Measurements from ENCODE around the gene RRP15.

Gene RRP15

GRCh38 chr1:218364028-218364710 lies 79.1 kb downstream of the RRP15 start:
- CTCF ChIA-PET: interaction anchor here (0.8 to 4.7 kb wide), 11 partner anchors 9 to 187 kb away, joined by 3 to 17 read pairs (median 3); no protein-coding TSS in a partner anchor
- no peak for TF ChIP-seq CTCF (IDR thresholded peaks at IDR 0.05; ENCODE audit: insufficient read depth, low read length, missing control alignments)
- POLR2A ChIA-PET: interaction anchor here (0.8 to 0.9 kb wide), 2 partner anchors 16 to 19 kb away, joined by 4 to 5 read pairs; partner anchors contain the start of gene TGFB2
- DNase-seq (ENCODE audit: low read depth, low spot score): no peak
- no peak overlapping the region for H3K4me3 ChIP-seq (ENCODE audit: low read depth, low read length)

- CTCF ChIA-PET: interaction anchor here (0.7 to 4.7 kb wide), 8 partner anchors 11 to 186 kb away, joined by 3 to 17 read pairs (median 4); partner anchors contain the start of gene TGFB2
- POLR2A ChIA-PET: interaction anchor here (0.8 to 0.9 kb wide), 2 partner anchors 17 to 20 kb away, joined by 4 to 5 read pairs; partner anchors contain the start of gene TGFB2
- DNase-seq (ENCODE audit: low read depth, low spot score): no peak
- no peak overlapping the region for H3K4me3 ChIP-seq (ENCODE audit: low read depth, low read length)
- no peak for TF ChIP-seq CTCF (IDR thresholded peaks at IDR 0.05; ENCODE audit: insufficient read depth, low read length, missing control alignments)
Observed at GRCh38 chr1:218365226-218365999, 80.3 kb downstream of the RRP15 start.

GRCh38 chr1:218366322-218367052 lies 81.4 kb downstream of the RRP15 start:
- no peak for DNase-seq (ENCODE audit: low read depth, low spot score)
- no peak overlapping the region for H3K4me3 ChIP-seq (ENCODE audit: low read depth, low read length)
- no peak for TF ChIP-seq CTCF (IDR thresholded peaks at IDR 0.05; ENCODE audit: insufficient read depth, low read length, missing control alignments)
- ChIA-PET POLR2A (no interaction called here), CTCF (interaction anchor here (1.1 to 2.3 kb wide), 3 partner anchors 10 to 156 kb away, joined by 3 to 6 read pairs (median 3); no protein-coding TSS in a partner anchor)

GRCh38 chr1:218367118-218367517 lies 82.0 kb downstream of the RRP15 start:
- TF ChIP-seq CTCF (IDR thresholded peaks at IDR 0.05; ENCODE audit: insufficient read depth, low read length, missing control alignments): no peak
- H3K4me3 ChIP-seq (ENCODE audit: low read depth, low read length): no peak overlapping the region
- ChIA-PET POLR2A (no interaction called here), CTCF (interaction anchor here (1.1 to 2.3 kb wide), 3 partner anchors 150 to 185 kb away, joined by 3 to 6 read pairs (median 3); no protein-coding TSS in a partner anchor)
- DNase-seq (ENCODE audit: low read depth, low spot score): no peak

- H3K4me3 ChIP-seq (ENCODE audit: low read depth, low read length): no peak overlapping the region
- POLR2A ChIA-PET: no interaction called here
- no peak for DNase-seq (ENCODE audit: low read depth, low spot score)
- CTCF ChIA-PET: interaction anchor here (1.0 to 1.4 kb wide), 2 partner anchors 30 to 39 kb away, joined by 3 read pairs; no protein-coding TSS in a partner anchor
- TF ChIP-seq CTCF (IDR thresholded peaks at IDR 0.05; ENCODE audit: insufficient read depth, low read length, missing control alignments): no peak
Observed at GRCh38 chr1:218368686-218369085, 83.6 kb downstream of the RRP15 start.
